H9 (cell line): ENCODE data around the gene MAP3K9. TPM values are rescaled to one million over a fixed set of nuclear protein-coding genes. Genes with fewer than 3 reads are reported as not detected.

Experiments
- DNase-seq: peaks from one replicate; pipeline ENCODE4 v3.0.0-alpha.2; 2017
- H2AFZ ChIP-seq: one replicate; pipeline ENCODE4 v1.6.1; 2013; ENCODE audit warnings: mild to moderate bottlenecking, low read length, control low read depth, moderate library complexity
- H2AK5ac ChIP-seq: 2 replicates; pipeline ENCODE4 v1.6.1; 2013; ENCODE audit warnings: low read length, control low read depth, mixed read lengths; ENCODE audit not compliant: insufficient read length
- H2BK120ac ChIP-seq: one replicate; pipeline ENCODE4 v1.6.1; 2013; ENCODE audit warnings: low read depth, mild to moderate bottlenecking, low read length, control low read depth, inconsistent platforms; ENCODE audit not compliant: poor library complexity, severe bottlenecking
- H2BK12ac ChIP-seq: 2 replicates; pipeline ENCODE4 v1.6.1; 2013; ENCODE audit warnings: low read length, control low read depth, mixed read lengths, low read depth; ENCODE audit not compliant: insufficient read length
- H2BK15ac ChIP-seq: 2 replicates; pipeline ENCODE4 v1.6.1; 2013; ENCODE audit warnings: low read depth, low read length, control low read depth
- H2BK20ac ChIP-seq: one replicate; pipeline ENCODE4 v1.6.1; 2013; ENCODE audit warnings: low read depth, mild to moderate bottlenecking, low read length, control low read depth, inconsistent platforms; ENCODE audit not compliant: poor library complexity, severe bottlenecking
- H2BK5ac ChIP-seq: 2 replicates; pipeline ENCODE4 v1.6.1; 2013; ENCODE audit warnings: low read length, control low read depth, mixed read lengths; ENCODE audit not compliant: insufficient read length
- H3K14ac ChIP-seq: 2 replicates; pipeline ENCODE4 v1.6.1; 2013; ENCODE audit warnings: low read length, control low read depth; ENCODE audit not compliant: insufficient read depth
- H3K18ac ChIP-seq: 2 replicates; pipeline ENCODE4 v1.6.1; 2013; ENCODE audit warnings: low read depth, mild to moderate bottlenecking, mixed read lengths, low read length, control low read depth; ENCODE audit not compliant: insufficient read length
- H3K23ac ChIP-seq: 2 replicates; pipeline ENCODE4 v1.6.1; 2013; ENCODE audit warnings: low read length, control low read depth, mixed read lengths, low read depth; ENCODE audit not compliant: insufficient read length
- H3K23me2 ChIP-seq: 2 replicates; pipeline ENCODE4 v1.6.1; 2013; ENCODE audit warnings: low read depth, mild to moderate bottlenecking, mixed read lengths, low read length, control low read depth; ENCODE audit not compliant: insufficient read length, poor library complexity, severe bottlenecking
- H3K27ac ChIP-seq: 2 replicates; pipeline ENCODE4 v1.5.1; 2013; ENCODE audit warnings: low read length, control low read depth, mixed read lengths, low read depth; ENCODE audit not compliant: insufficient read length
- H3K27me3 ChIP-seq: 2 replicates; pipeline ENCODE4 v1.6.1; 2013; ENCODE audit warnings: low read length, control low read depth, inconsistent platforms; ENCODE audit not compliant: insufficient read depth
- H3K4ac ChIP-seq: 2 replicates; pipeline ENCODE4 v1.6.1; 2013; ENCODE audit warnings: low read depth, mild to moderate bottlenecking, control low read depth, inconsistent platforms, low read length, moderate library complexity
- H3K4me1 ChIP-seq: 2 replicates; pipeline ENCODE4 v1.6.1; 2013; ENCODE audit warnings: low read length, control low read depth, inconsistent platforms; ENCODE audit not compliant: insufficient read depth
- H3K4me2 ChIP-seq: 2 replicates; pipeline ENCODE4 v1.6.1; 2013; ENCODE audit warnings: low read length, control low read depth, mixed read lengths; ENCODE audit not compliant: insufficient read length, insufficient read depth
- H3K56ac ChIP-seq: 2 replicates; pipeline ENCODE4 v1.6.1; 2013; ENCODE audit warnings: low read depth, mild to moderate bottlenecking, mixed read lengths, low read length, control low read depth; ENCODE audit not compliant: insufficient read length
- H3K79me1 ChIP-seq: 2 replicates; pipeline ENCODE4 v1.6.1; 2013; ENCODE audit warnings: low read depth, mild to moderate bottlenecking, moderate library complexity, low read length, control low read depth, inconsistent platforms; ENCODE audit not compliant: insufficient read depth, poor library complexity, severe bottlenecking
- H3K79me2 ChIP-seq: 2 replicates; pipeline ENCODE4 v1.6.1; 2013; ENCODE audit warnings: low read length, control low read depth, inconsistent platforms; ENCODE audit not compliant: insufficient read depth
- H3K9ac ChIP-seq: 2 replicates; pipeline ENCODE4 v1.6.1; 2013; ENCODE audit warnings: low read length, control low read depth, mixed read lengths; ENCODE audit not compliant: insufficient read length; ENCODE audit errors: extremely low read depth
- H3K9me3 ChIP-seq: one replicate; pipeline ENCODE4 v1.6.1; 2013; ENCODE audit warnings: low read depth, low read length, inconsistent platforms; ENCODE audit not compliant: control insufficient read depth
- H3T11ph ChIP-seq: one replicate; pipeline ENCODE4 v1.6.1; 2013; ENCODE audit warnings: mild to moderate bottlenecking, low read length, control low read depth, inconsistent platforms
- H4K20me1 ChIP-seq: one replicate; pipeline ENCODE4 v1.6.1; 2013; ENCODE audit not compliant: control insufficient read depth, insufficient read length, insufficient read depth
- H4K5ac ChIP-seq: 2 replicates; pipeline ENCODE4 v1.6.1; 2013; ENCODE audit warnings: low read depth, mild to moderate bottlenecking, mixed read lengths, low read length, control low read depth; ENCODE audit not compliant: insufficient read length
- H4K8ac ChIP-seq: replicated peaks from 2 replicates; pipeline ENCODE4 v1.6.1; 2013; ENCODE audit warnings: low read length, control low read depth, mixed read lengths, low read depth; ENCODE audit not compliant: insufficient read length
- H4K91ac ChIP-seq: 2 replicates; pipeline ENCODE4 v1.6.1; 2013; ENCODE audit warnings: low read depth, mild to moderate bottlenecking, moderate library complexity, mixed read lengths, low read length, control low read depth; ENCODE audit not compliant: insufficient read length
- H3K27ac Mint-ChIP-seq, 3 experiments: 2 replicates in 2 of 3; 3 replicates in 1 of 3; pipeline ENCODE4 v1.8.0; 2020 to 2021; ENCODE audit warnings: mixed read lengths in 3 of 3, mild to moderate bottlenecking in 1 of 3, moderate library complexity in 1 of 3
- H3K27me3 Mint-ChIP-seq: 2 replicates; pipeline ENCODE4 v1.8.0; 2021; ENCODE audit warnings: low read depth, mild to moderate bottlenecking, moderate library complexity, mixed read lengths
- H3K36me3 Mint-ChIP-seq, 3 experiments: 2 replicates in 2 of 3; 3 replicates in 1 of 3; pipeline ENCODE4 v1.8.0; 2020 to 2021; ENCODE audit warnings: low read depth in 3 of 3, mixed read lengths in 3 of 3; ENCODE audit not compliant: insufficient read depth in 1 of 3
- H3K4me1 Mint-ChIP-seq, 2 experiments: 2 replicates each; pipeline ENCODE4 v1.8.0; 2020; ENCODE audit warnings: mixed read lengths in 2 of 2
- H3K4me3 Mint-ChIP-seq, 2 experiments: 2 replicates in 1 of 2; 3 replicates in 1 of 2; pipeline ENCODE4 v1.8.0; 2020 to 2021; ENCODE audit warnings: mild to moderate bottlenecking in 2 of 2, mixed read lengths in 2 of 2, moderate library complexity in 1 of 2
- H3K9me3 Mint-ChIP-seq, 2 experiments: 2 replicates in 1 of 2; 3 replicates in 1 of 2; pipeline ENCODE4 v1.8.0; 2020; ENCODE audit warnings: mild to moderate bottlenecking in 2 of 2, mixed read lengths in 2 of 2, moderate library complexity in 1 of 2
- CTCF ChIP-seq: fragments of 200-600 bp; sonication (generic); conservative IDR thresholded peaks from 3 replicates; pipeline ENCODE4 v1.8.0; 2021; ENCODE audit warnings: antibody characterized with exemption, mild to moderate bottlenecking
- WGBS: extraction: QIAGEN DNeasy Blood & Tissue Kit; methylation state at CpG from one replicate; pipeline ENCODE4 v1.1.7; 2013; ENCODE audit warnings: missing lambda C conversion rate, low lambda C conversion rate, mixed read lengths; ENCODE audit not compliant: insufficient read length; ENCODE audit errors: extremely low coverage; 5-methylcytosine and 5-hydroxymethylcytosine counted together
- long read RNA-seq: library from polyadenylated mRNA; unstranded; transcript quantifications from one replicate; pipeline ENCODE4 v2.0.0, GENCODE V29; 2020
- total RNA-seq: library from RNA; stranded (reverse); gene quantifications from 2 replicates; pipeline ENCODE4 v1.2.1, GENCODE V29; 2021

Gene MAP3K9
- 18.3 and 20.0 TPM in 2 replicates for total RNA-seq
- long read RNA-seq, partial matches to known transcripts: 6 of 12 reads
- long read RNA-seq, other reads (novel, unspliced or antisense): 6 of 12 reads

- peaks cover 9% of the 10 kb centered on the region for H3K79me1 ChIP-seq
- peaks cover 16% of the 10 kb centered on the region; the same call in 1 of the 2 replicates for H3K79me2 ChIP-seq
- H3K14ac ChIP-seq: peak within 1 kb of the TSS; percentile 75
- no peak within 1 kb of the TSS for H2AFZ ChIP-seq
- peak within 1 kb of the TSS; percentile 78 for H3K9ac ChIP-seq
- no peak within 1 kb of the TSS for H3K23ac ChIP-seq
- no peaks in the 10 kb centered on the region for H4K20me1 ChIP-seq
- no peak within 1 kb of the TSS for H2AK5ac ChIP-seq
- H3K4me2 ChIP-seq: peak within 1 kb of the TSS; percentile 93
- no peak within 1 kb of the TSS for H3K27ac ChIP-seq
- no CpG with 5 or more reads among the region's 89 CpGs for WGBS
- peaks cover 13% of the 10 kb centered on the region for H3K23me2 ChIP-seq
- no peak within 1 kb of the TSS for H2BK120ac ChIP-seq
- Mint-ChIP-seq H3K27ac (peak within 1 kb of the TSS in 1 of 3 experiments; percentile 99; a peak in 3 of 7 replicates), H3K36me3 (peaks cover 0 to 4% (median under 1%) of the 10 kb centered on the region in 3 experiments; a peak in 1 of 7 replicates), H3K9me3 (no peaks in the 10 kb centered on the region), H3K4me1 (peaks cover 16 to 24% of the 10 kb centered on the region in 2 experiments), H3K4me3 (peak within 1 kb of the TSS in 1 of 2 experiments; percentile 89; a peak in 4 of 5 replicates), H3K27me3 (no peaks in the 10 kb centered on the region)
- H3K9me3 ChIP-seq: no peaks in the 10 kb centered on the region
- H3K4me1 ChIP-seq: peaks cover 4% of the 10 kb centered on the region; the same call in 1 of the 2 replicates
- H4K8ac ChIP-seq: no peak within 1 kb of the TSS
- H2BK12ac ChIP-seq: no peak within 1 kb of the TSS
- H3K27me3 ChIP-seq: no peaks in the 10 kb centered on the region
- DNase-seq: peak; percentile 100
- H2BK5ac ChIP-seq: no peak within 1 kb of the TSS
- no peak for TF ChIP-seq CTCF
- H3K56ac ChIP-seq: no peak within 1 kb of the TSS
- H4K91ac ChIP-seq: no peak within 1 kb of the TSS
- H2BK20ac ChIP-seq: no peak within 1 kb of the TSS
- H3K18ac ChIP-seq: peak within 1 kb of the TSS; percentile 61
- no peak within 1 kb of the TSS for H3T11ph ChIP-seq
- no peak within 1 kb of the TSS; the same call in 1 of the 2 replicates for H2BK15ac ChIP-seq
- no peak within 1 kb of the TSS for H4K5ac ChIP-seq
- no peak within 1 kb of the TSS for H3K4ac ChIP-seq
Measured at GRCh38 chr14:70809225-70810219, at the start of gene MAP3K9. Gene MAP3K9 (minus strand): TSS chr14:70809513. CDS start chr14:70809171, 342 bp downstream.
